ENCODE data around the gene AMPD3. TPM values are rescaled to one million over a fixed set of nuclear protein-coding genes. Genes with fewer than 3 reads are reported as not detected.
A peak's percentile ranks its signal among the peaks of the same experiment; 100 is the strongest.
"Not testable (repeated sequence)": the region's sequence is repeated elsewhere in the genome, so short reads cannot be mapped to it uniquely, and the experiment has no call there.

AMPD3 gene
- total RNA-seq, 1 experiment from 2014 or later = 23.8 TPM

DNA sequence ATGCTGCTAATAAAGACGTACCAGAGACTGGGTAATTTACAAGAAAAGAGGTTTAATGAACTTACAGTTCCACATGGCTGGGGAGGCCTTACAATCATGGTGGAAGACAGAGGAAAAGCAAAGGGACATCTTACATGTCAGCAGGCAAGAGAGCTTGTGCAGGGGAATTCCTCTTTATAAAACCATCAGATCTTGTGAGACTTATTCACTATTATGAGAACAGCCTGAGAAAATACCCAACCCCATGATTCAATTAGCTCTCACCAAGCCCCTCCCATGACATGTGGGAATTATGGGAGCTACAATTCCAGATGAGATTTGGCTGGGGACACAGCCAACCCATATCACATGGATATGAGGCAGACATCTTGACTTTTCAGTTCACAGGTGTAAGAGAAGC, 18.4 kb upstream of the AMPD3 start:
- not testable (repeated sequence) for DNase-seq (ENCODE audit: low read depth)

- no peak for DNase-seq (ENCODE audit: low read depth)
These were observed 16.6 kb upstream of the AMPD3 start for GRCh38 chr11:10438458-10438857.

- DNase-seq (ENCODE audit: low read depth) = no peak
These were observed 15.7 kb upstream of the AMPD3 start for GRCh38 chr11:10439351-10439750.

DNA sequence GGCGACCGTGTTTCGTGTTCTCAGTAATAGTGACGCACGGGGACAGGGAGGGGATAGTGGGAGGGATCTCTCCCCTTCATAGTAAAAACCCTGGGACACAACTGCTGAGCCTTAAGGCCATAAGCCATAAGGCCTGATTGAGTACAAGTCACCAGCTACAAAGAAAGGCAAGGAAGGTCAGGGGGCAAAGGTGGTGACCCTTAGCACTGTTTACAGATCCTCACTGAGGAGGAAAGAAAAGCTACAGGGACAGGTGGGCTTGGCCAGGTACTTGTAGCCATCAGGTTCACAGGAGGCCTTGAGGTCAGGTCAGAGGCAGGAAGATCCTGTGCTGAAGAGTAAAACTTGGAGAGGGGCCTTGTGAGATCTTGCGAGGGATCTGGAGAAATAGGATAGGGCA, 15.1 kb upstream of the AMPD3 start:
- DNase-seq (ENCODE audit: low read depth) = no peak

DNA sequence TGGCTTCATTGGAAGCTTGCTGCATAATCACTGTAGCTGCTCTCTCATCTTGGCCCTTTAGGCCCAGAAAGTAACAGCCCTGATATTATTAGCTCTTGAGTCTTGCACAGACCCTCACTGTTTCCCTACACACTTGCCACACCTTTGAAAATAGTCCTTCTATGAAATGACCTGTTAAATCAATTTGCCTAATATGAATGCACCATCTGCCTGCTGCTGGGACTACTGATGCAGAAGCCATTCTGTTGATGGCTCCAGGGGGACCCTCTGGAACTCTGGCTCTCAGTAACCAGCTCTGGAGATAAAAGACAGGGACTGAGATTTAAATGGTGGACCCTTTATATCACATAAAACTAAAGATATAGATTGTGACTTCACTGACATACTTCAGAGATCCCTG, 14.7 kb upstream of the AMPD3 start:
- DNase-seq (ENCODE audit: low read depth) = no peak

DNA sequence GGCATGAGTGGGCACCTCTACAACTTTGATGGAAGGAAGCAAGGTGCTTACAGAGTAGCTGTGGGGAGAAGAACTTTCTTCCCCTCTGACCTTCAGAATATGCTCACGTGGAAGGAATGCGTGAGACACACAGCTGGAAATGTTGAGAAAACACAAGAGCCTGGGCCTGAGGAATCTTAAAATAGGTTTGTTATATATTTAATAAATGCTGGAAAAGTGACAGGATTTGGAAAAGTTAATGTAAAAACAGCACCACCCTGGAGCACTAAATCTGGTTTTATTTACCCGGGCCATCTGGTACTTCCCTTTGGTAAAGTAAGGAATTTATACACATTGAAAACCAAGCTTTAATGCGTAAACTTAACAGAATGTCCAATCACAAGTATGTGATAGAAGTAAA, 14.0 kb upstream of the AMPD3 start:
- no peak for DNase-seq (ENCODE audit: low read depth)

DNA sequence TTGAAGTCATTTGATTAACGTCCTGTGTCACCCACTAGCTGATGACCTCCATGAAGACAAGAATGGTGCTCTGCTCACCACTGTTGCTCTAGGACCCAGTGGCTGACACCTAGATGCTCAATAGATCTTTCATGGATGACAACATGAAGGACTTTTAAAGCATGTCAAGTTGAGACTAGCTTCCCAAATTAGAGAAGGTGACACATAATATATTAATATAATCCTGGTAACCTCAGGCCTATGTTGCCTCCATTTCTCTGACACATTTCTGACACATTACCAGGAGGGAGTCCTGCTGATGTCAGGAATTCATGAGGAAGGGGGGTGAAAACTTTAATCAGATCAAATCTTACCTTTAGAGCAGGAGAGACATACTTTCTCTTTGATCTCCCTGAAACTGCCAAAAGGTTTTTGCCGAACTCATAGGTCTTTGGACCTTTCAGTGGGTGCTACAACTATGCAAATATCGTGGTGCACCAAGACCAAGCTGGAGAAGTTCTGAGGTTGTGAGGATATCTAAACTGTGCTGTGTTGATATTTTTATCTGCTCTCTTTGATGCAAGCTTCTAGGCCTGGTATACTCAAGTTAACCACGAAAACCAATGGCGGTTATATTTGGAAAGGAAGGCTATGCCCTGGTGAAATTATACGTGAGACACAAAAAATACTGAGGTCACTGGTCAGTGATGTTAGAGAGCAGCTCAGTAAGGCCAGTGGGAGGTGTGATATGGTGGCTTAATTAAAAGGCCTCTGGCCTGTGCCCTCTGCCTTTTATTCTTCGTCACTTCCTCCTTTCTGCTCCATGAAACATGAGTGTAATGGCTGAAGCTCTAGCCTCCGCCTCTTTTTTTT, 13.2 kb upstream of the AMPD3 start:
- DNase-seq (ENCODE audit: low read depth) = no peak

- no peak for DNase-seq (ENCODE audit: low read depth)
These were observed 11.9 kb upstream of the AMPD3 start for GRCh38 chr11:10443152-10443551.

DNA sequence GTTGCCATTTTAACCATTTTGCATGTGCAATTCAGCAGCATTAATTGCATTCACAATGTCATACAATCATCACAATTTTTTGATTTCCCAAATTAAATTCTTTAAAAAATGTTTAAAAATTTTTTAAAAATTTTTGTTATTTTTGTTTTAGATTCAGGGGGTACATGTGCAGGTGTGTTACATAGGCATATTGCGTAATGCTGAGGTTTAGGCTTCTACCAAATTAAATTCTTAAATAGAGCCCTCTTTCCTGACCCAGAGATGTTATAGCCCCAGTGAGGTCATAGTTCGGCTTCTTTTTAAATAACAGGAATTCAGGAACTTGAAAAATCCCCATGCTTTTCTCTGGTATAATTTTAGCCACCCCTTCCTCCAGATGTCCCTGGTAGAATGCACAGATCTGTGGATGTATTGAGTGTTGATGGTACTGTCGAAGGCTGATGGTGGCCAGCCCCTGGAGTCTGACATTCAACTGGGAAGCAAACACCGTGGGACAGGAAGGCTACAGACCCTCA, 11.3 kb upstream of the AMPD3 start:
- no peak for DNase-seq (ENCODE audit: low read depth)

DNA sequence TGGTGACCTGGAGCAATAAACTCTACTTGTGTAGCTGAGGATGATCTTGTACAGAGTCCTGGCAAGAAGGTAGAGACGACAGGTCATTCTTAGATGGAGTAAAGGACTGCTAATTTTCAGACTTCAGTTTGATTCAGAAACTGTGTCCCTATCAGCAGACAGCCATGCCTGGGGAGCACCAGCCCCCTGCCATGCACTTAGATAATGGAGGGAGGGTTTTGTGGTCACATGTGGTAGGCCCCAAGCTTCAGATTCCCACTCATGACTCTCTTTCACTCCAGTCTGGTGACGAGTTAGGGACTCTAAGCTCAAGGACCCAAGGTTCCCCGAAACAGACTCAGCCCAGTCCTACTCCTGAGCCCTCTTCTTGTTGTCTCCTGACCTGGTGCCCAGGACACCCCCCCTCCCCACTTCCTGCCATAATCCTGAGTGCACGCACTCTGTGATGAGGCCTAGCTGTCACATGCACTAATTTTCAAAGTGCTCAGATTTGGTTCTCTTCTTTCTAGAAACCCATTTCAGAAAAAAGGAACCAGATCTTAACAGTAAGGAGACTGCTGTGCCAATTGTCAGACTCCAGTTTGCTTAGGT, 10.2 kb upstream of the AMPD3 start:
- DNase-seq (ENCODE audit: low read depth) = no peak

DNA sequence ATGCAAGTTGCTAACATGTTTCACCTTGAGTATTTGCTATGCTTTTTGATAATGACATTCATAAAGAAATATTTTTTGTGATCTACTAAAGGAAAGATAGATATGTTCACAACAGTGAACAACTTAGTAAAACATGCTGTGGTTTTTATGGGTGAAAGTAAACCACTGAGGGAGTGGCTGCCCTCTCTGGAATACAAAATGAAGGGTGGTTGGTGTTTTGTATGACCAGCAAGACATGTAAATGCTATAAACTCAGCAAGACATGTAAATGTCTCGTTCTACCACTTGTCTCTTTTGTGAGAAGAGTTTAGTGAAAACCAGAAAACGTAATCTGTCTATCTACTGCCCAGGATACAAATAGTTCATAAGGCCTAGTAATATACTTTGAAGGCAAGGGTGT, 7.6 kb upstream of the AMPD3 start:
- no peak for DNase-seq (ENCODE audit: low read depth)

GRCh38 chr11:10450462-10451425, 4.3 kb upstream of the AMPD3 start:
- no peak for DNase-seq (ENCODE audit: low read depth)

DNA sequence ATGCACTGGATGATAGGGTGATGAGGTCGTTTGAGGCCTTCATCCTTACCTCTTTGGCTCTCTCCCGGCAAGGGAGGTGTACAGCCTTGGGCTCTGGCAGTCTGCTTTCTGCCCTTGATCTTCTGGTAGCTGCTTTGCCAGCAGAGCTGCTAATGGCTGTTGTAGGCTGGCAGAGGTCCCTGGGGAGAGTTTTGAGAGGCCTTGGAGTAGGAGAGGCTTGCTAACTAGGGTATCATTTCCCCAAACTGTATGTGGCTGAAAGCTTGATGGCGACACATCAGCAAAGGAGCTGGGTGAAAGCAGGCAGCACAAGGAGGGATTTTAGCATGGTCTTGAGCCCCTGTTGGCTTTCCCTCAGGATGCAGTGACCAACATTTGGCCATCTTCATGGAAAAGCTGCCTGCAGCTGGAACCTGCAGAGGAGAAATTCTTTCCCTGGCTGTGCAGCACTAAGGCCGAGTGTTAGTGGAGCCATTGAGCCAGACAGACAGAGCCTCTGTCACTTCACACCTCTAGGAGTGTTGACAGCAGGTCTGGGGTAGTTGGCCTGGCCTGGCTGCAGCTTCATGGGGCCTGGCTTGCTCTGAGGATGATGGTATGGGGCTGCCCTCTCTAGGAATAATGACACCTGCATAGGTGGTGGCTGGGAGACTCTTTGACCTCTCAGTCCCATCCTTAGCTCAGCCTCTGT, 3.5 kb upstream of the AMPD3 start:
- no peak for DNase-seq (ENCODE audit: low read depth)

DNA sequence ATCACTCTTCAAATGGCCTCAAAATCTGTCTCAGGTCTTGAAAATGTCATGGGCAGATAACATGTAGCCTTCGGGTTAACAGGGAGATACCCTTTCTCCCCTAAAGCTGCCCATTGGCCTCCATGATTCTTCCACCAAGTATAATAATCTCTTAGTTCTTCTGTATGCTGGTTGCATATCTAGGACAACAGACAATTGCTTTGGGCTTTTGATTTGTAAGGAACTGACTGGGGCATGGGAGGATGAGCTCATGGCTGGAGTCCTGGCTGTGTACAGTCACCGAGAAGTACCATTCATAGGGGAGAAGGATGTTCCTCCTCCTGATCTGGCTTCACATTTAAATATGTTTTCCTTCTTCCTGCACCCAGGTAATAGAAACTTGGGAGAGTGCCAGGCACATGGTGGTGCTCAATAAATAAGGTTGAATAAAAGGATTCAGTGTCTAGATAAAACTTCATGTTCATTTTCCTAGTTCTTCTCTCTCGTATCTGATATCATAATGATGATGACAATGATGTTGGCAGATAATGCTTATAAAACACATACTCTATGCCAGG, 2.8 kb upstream of the AMPD3 start:
- DNase-seq (ENCODE audit: low read depth) = no peak

GRCh38 chr11:10453261-10453660, 1.8 kb upstream of the AMPD3 start:
- DNase-seq (ENCODE audit: low read depth) = no peak

DNA sequence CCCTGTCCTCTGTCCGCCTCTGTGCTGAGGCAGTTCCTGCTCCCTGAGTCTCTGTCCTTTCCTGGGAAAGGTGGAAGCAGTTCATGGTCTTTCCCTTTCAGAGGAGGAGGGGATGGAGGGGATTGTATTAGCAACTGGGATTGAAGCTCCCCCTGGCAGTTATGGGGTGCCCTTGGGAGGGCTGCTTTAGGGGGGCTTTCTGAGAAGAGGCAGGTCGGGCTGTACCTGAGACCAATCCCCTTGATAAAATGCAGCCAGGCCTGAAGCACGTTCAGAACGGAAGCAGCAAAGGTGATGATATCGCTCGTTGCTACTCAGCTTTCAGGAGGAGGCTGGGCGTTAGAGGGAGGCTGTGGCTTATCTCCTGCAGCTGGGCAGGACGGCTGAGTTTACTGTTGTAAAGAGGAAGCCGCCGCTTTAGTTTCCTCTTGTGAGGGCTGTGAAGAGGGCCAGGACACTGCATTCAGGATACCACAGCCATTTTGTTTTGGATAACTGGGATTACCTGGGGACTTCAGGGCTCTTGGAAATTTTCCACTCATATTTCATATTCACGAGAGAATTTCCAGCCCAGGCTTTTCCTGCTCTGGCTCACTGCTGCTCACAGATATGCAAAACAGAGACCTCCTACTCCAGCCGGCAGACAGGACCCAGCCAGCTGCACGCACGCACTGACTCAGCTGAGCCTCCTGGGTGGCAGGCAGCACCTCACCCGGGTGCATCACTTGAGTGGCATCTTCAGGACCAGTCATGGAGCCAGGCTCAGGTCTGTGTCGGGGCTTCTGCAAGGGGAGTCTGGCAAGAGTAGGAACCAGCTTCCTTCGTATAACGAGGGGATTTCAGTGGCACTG, 798 bp downstream of the AMPD3 start:
- peak; percentile 69 for DNase-seq (ENCODE audit: low read depth)

- DNase-seq (ENCODE audit: low read depth) = no peak
These were observed 1.5 kb downstream of the AMPD3 start for GRCh38 chr11:10456519-10456918.

DNA sequence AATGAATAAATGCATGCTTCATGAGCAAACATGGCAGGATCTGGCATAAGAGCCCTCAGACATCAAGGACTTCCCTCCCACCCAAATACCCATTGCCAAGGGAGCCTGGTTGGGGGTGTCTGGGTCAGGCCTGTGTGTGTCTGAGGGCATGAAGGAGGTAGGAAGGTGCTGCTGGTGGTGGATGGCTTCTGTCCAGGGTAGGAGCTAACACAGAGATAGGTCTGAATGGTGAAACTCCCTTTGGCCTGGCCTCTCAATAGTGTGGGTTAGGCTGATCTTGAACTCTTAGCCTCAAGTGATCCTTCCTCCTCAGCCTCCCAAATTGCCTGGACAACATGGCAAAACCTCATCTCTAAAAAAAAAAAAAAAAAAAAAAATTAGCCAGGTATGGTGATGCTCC, 2.8 kb downstream of the AMPD3 start:
- DNase-seq (ENCODE audit: low read depth) = no peak

- no peak for DNase-seq (ENCODE audit: low read depth)
These were observed 4.2 kb downstream of the AMPD3 start for GRCh38 chr11:10459029-10459970.

Measured in LHCN-M2 (cell line).